Kasumi-1 (cell line): ENCODE results near the gene MKNK1.

Experiments used
- DNase-seq, 2 experiments: peaks; one replicate each; lab custom pipeline; 2025; lab: John Stamatoyannopoulos, UW

The MKNK1 gene

DNA sequence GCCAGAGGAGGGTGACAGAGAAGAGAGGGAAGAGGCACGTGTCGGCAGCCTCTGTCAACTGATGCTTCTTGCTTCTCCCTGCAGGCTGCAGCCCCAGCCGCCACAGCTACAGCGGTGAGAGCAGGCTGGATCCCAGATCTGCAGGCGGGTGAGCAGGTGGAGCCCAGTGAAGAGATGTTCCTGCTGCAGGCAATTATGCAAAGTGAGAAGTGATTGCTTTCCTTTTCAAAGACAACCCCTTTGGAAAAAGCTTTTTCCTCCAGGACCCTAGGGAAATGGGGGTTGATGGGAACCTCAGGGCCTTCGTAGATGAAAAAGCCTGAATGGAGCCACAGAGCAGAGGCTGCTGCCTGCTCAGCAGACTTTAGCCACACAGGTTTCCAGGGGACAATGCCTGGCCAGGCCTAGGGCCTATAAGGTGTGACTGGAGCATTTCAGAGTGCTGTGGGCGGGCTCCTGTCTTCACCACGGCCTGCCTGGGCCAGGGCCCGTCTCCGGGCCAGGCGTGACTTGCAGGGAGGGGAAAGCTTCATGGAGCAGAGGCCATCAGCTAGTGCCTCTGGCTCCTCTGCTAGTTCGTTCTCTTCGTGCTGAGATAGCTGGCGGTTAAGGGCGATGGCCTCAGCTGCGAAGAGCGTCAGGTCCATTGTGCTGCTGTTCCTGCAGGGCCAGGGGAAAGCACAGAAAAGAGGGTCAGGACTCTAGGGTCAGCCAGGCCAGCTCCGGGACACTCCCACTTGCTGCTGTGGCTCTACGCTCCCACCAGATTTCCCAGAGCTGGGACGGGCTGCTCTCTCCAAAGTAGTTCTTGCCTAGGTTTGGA lies 45.7 kb downstream of the MKNK1 start:
- no peak for DNase-seq

DNA sequence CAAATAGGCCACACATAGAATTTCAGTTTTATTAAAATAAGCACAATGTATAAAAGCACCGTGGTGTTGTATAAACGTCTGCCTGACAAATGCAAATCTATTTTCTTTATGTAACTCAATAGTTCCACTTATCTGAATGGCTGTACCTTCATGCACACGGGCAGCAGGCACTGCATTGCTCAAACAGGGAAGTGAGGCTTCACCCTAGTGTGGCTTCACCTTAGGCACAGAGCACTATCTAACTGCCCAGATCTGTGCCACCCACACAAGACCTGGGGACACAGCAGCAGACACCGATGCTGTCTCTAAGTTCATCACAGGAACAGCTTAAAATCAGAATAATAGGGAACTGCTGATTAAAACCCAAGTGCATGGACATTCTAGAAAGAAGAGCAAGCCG lies 46.7 kb downstream of the MKNK1 start:
- DNase-seq: no peak

- DNase-seq: no peak
Observed at GRCh38 chr1:46556822-46557221, 47.2 kb downstream of the MKNK1 start.

DNA sequence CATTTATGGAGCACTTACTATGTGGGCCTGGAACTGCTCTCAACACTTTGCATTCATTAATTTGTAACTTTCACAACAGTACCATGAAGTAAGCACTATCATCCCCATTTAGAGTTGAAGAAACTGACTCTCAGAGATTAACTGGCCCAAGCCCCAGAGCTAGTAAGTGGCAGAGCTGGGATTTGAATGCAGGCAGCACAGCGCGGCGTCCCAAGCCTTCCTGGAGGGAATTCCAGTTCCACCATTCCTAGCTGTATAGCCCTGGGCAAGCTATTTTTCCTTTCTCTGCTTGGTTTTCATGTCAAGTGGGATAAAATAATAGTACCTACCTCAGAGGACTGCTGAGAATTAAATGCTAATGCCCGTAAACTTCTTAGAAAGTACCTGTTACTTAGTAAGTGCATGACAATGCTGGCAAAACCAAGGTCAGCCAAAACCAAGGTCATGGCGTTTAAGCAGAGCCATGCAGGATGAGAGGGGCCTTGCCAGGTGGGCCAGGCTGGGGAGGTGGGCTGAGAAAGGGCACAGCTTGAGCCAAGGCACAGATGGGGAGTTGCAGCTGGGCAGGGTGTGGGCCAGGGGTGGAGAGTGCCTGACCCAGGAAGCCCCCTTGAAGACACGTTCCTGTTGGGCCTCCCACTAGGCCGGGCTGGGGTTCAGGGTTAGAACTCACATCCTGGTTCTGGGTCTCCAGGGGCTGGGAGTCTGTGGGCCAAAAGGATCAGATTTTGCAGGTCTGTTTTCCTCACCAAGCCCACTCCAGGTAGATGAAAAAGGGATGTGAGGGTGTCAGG lies 48.0 kb downstream of the MKNK1 start:
- no peak for DNase-seq

DNA sequence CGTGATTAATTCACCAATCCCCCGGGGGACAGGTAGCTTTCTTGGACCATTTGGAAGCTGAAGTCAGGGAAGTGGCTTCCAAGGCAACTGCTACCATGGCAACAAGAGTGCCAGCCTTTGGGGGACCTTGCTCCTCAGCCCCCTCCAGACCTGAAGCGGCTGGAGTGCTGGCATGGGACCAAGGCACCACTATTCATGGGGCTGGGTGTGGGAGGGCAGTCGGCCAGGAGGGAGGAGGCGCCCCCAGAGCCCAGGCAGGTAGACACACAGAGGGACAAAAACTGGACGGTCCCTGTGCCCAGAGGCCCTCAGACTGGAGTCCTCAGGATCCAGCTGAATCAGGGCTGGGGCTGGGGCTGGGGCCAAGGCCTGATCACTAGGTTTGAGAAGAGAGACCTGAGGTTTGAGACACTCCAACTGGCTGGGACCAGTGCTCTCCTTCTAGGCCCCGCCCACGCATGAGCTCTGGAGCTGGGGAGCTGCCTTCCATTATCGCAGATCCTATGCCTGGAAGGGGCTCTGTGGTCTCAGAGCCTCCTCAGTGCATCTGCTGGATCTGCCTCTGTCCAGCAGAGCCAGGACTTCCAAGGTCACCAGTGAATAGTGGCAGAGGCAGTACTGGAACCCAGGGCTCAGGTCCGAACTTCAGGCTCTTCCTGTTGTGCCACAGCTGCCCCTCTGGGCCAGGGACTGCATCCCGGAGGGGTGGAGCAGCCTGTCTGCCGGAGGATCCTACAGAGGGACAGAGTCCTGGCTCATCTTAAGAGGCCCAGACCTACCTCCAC lies 49.3 kb downstream of the MKNK1 start:
- DNase-seq: no peak

- no peak for DNase-seq
Observed at GRCh38 chr1:46554236-46554596, 49.9 kb downstream of the MKNK1 start.

- DNase-seq: no peak
Observed at GRCh38 chr1:46553506-46553905, 50.6 kb downstream of the MKNK1 start.

DNA sequence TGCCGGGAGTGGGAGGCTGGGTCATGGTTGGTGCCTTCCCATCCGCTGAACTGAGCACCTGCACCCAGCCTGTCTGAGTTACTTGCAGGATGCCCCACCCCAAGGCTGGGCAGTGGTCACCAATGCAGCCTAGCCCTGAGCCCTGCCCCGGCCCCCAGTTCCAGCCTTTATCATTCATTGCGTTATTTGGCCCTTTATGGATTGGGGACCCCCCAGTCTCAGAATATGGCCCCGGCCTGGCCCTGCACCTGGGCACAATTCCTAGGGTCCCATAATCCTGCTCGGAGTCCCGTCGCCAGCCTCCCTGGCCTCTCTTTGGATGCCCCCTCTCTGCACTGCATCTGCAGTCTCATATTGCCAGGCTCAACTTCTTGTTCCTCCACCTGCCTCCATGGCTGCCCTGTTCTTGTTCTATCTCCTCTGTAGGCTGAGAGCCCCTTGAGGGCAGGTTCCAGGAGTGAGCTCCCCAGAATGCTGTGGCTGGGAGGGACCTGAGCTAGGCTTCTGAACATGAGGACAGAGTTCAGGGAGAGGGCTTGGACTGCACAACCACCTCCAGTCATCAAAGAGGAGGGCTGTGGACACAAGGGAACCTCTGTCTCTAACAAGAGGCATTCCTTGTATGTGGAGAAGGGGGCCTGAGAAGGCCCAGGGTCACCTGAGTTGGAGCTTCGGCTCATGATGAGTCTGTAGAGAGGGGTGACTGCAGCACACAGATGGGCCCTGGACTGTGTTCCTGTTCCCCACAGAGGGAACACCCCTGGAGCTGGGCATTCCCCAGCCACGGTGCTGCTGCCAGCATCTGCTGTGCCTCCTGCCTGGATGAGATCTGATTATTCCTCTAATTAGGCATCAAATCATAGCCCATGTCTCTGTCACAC lies 51.5 kb downstream of the MKNK1 start:
- DNase-seq: no peak

GRCh38 chr1:46551597-46552095 lies 52.4 kb downstream of the MKNK1 start, which contains the start of gene KNCN:
Gene KNCN, minus strand, starts transcription at chr1:46551647. Its CDS starts 432 bp downstream, at chr1:46551215.
- DNase-seq: no peak

GRCh38 chr1:46550751-46551231 lies 53.3 kb downstream of the MKNK1 start:
- DNase-seq: no peak

- no peak for DNase-seq
Observed at GRCh38 chr1:46549697-46550681, 54.1 kb downstream of the MKNK1 start.

- DNase-seq: peak; percentile 27 to 57
Observed at GRCh38 chr1:46547481-46548383, 56.3 kb downstream of the MKNK1 start.

DNA sequence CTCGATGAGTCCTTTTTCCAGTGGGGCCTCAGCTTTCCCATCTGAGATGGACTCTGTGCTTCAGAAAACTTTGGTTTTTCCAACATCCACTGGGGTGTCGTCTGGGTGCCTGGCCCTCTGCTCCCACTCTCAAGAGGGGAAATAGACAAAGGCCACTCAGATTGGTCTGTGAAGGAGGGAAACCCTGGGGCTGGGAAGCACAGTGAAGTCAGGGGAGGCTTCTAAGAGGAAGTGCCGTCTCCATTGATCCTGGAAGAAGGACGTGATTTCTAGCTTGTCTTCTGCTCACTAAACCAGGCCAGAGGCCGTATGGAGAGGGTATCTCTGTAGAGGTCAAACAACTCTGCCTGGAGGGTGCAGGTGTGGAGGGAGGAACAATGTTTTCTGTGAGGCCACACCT lies 57.9 kb downstream of the MKNK1 start:
- DNase-seq: no peak

- peak in 1 of 2 experiments; percentile 30 for DNase-seq
Observed at GRCh38 chr1:46545784-46546183, 58.3 kb downstream of the MKNK1 start.

- DNase-seq: no peak
Observed at GRCh38 chr1:46544561-46545240, 59.4 kb downstream of the MKNK1 start.

DNA sequence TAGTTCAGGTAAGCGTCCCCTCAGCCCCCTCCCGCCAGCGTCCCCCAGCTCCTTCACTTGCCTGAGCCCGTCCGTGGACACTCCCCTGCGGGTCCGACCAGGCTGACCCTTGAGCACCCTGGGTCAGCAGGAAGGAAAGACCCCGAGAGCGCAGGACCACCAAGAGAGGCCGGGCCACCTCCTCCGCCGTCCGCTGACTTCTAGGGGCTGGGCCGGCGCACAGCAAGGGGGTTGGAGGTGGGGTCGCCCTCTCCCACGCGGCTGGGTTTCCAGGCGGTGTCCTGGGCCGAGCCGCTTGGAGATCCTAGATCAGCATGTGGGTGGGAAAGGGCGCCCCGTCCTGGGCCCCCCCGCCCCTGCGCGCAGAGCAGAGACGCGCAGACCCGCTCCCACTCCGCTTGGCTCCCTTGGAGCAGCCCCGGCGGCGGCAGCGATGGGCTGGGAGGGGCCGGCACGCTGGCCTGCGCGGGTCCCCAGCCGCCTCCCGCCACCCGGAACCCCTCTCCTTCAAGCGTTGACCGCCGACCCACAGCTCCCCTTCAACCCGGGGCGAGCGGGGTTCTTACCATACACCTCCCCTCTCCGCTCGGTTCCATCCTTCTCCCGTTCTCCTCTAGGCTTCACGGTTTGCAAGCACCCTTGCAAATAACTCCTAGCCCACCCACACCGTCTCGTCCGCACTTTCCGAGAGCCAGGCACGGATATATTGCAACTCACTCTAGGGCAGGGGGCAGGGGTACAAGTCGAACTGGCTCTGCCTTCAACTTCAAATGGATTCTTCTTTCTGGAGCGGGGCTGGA lies 60.1 kb downstream of the MKNK1 start:
- DNase-seq: no peak

GRCh38 chr1:46543382-46543760 lies 60.7 kb downstream of the MKNK1 start:
- no peak for DNase-seq
